ENCODE measurements around the gene TRAPPC8.
"Not testable (repeated sequence)": the region's sequence is repeated elsewhere in the genome, so short reads cannot be mapped to it uniquely, and the experiment has no call there.

Gene TRAPPC8

GRCh38 chr18:31920277-31920676 is 22.7 kb downstream of the TRAPPC8 start:
- ATAC-seq, result no peak
- TF ChIP-seq, protein P1, sequence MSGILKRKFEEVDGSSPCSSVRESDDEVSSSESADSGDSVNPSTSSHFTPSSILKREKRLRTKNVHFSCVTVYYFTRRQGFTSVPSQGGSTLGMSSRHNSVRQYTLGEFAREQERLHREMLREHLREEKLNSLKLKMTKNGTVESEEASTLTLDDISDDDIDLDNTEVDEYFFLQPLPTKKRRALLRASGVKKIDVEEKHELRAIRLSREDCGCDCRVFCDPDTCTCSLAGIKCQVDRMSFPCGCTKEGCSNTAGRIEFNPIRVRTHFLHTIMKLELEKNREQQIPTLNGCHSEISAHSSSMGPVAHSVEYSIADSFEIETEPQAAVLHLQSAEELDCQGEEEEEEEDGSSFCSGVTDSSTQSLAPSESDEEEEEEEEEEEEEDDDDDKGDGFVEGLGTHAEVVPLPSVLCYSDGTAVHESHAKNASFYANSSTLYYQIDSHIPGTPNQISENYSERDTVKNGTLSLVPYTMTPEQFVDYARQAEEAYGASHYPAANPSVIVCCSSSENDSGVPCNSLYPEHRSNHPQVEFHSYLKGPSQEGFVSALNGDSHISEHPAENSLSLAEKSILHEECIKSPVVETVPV (CRISPR knock-in tag; IDR thresholded peaks at IDR 0.05), result no peak
- TF ChIP-seq ARNTL (CRISPR knock-in tag; IDR thresholded peaks at IDR 0.05; ENCODE audit: borderline replicate concordance, low read depth) (no peak), PPARA (CRISPR knock-in tag; IDR thresholded peaks at IDR 0.05; ENCODE audit: borderline replicate concordance) (no peak), ZNF8 (CRISPR knock-in tag; IDR thresholded peaks at IDR 0.05) (no peak)

DNA sequence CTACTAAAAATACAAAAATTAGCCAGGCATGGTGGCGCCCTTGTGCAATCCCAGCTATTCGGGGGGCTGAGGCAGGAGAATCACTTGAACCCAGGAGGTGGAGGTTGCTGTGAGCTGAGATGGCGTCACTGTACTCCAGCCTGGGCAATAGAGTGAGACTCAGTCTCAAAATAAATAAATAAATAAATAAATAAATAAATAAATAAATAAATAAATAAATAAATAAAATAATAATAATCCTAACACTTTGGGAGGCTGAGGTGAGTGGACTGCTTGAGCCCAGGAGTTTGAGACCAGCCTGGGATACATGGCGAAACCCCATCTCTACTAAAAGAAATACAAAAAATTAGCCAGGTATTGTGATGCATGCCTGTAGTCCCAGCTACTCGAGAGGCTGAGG is 23.6 kb downstream of the TRAPPC8 start:
- not testable (repeated sequence) for ATAC-seq

- no peak for TF ChIP-seq ZNF70 (CRISPR knock-in tag; IDR thresholded peaks at IDR 0.05)
- no peak for ATAC-seq
Observed at GRCh38 chr18:31918733-31919132, 24.2 kb downstream of the TRAPPC8 start.

- ATAC-seq, result no peak
- TF ChIP-seq ZC3H10 (CRISPR knock-in tag; IDR thresholded peaks at IDR 0.05) (no peak), POU6F1 (CRISPR knock-in tag; IDR thresholded peaks at IDR 0.05; ENCODE audit: borderline replicate concordance, low read depth) (no peak)
Observed at GRCh38 chr18:31901063-31901462, 41.9 kb downstream of the TRAPPC8 start.

GRCh38 chr18:31899771-31900170 is 43.2 kb downstream of the TRAPPC8 start:
- ATAC-seq, result not testable (repeated sequence)

DNA sequence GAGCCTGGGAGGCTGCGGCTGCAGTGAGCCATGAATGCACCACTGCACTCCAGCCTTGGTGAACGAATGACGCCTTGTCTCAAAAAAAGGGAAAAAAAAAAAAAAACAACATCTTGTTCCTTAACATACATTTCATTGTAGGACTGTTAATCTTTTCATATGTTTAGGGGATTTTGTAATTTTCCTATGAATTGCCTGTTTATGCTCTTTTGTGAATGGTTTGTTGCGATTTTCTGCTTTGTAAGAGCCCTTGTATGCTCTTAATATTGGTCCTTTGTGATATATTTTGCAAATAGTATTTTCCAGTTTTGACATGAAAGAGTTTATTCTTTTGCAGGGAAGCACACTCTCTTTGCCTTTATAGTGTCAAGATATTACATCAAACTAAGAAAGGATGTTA is 50.0 kb downstream of the TRAPPC8 start:
- no peak for ATAC-seq
- TF ChIP-seq BACH2 (CRISPR knock-in tag; IDR thresholded peaks at IDR 0.05; ENCODE audit: borderline replicate concordance), result no peak
- TF ChIP-seq GLIS3 (CRISPR knock-in tag; IDR thresholded peaks at IDR 0.05), result no peak
- no peak for TF ChIP-seq ZNF565 (CRISPR knock-in tag; conservative IDR thresholded peaks at IDR 0.05; ENCODE audit: low read depth)
- TF ChIP-seq, protein P2, sequence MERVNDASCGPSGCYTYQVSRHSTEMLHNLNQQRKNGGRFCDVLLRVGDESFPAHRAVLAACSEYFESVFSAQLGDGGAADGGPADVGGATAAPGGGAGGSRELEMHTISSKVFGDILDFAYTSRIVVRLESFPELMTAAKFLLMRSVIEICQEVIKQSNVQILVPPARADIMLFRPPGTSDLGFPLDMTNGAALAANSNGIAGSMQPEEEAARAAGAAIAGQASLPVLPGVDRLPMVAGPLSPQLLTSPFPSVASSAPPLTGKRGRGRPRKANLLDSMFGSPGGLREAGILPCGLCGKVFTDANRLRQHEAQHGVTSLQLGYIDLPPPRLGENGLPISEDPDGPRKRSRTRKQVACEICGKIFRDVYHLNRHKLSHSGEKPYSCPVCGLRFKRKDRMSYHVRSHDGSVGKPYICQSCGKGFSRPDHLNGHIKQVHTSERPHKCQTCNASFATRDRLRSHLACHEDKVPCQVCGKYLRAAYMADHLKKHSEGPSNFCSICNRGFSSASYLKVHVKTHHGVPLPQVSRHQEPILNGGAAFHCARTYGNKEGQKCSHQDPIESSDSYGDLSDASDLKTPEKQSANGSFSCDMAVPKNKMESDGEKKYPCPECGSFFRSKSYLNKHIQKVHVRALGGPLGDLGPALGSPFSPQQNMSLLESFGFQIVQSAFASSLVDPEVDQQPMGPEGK (CRISPR knock-in tag; IDR thresholded peaks at IDR 0.05; ENCODE audit: borderline replicate concordance), result no peak
- TF ChIP-seq, protein P1 (CRISPR knock-in tag; IDR thresholded peaks at IDR 0.05), result no peak

GRCh38 chr18:31891566-31891965 is 51.4 kb downstream of the TRAPPC8 start:
- no peak for ATAC-seq
- TF ChIP-seq BACH2 (CRISPR knock-in tag; IDR thresholded peaks at IDR 0.05; ENCODE audit: borderline replicate concordance) (no peak), ESRRG (CRISPR knock-in tag; IDR thresholded peaks at IDR 0.05) (no peak), POU6F1 (CRISPR knock-in tag; IDR thresholded peaks at IDR 0.05; ENCODE audit: borderline replicate concordance, low read depth) (no peak), OSR1 (CRISPR knock-in tag; IDR thresholded peaks at IDR 0.05) (no peak), ZNF565 (CRISPR knock-in tag; conservative IDR thresholded peaks at IDR 0.05; ENCODE audit: low read depth) (no peak), TOX (CRISPR knock-in tag; IDR thresholded peaks at IDR 0.05; ENCODE audit: borderline replicate concordance) (no peak), SNAI2 (CRISPR knock-in tag; IDR thresholded peaks at IDR 0.05) (no peak), GLIS3 (CRISPR knock-in tag; IDR thresholded peaks at IDR 0.05) (no peak), RARB (CRISPR knock-in tag; IDR thresholded peaks at IDR 0.05) (no peak), CSDC2 (CRISPR knock-in tag; IDR thresholded peaks at IDR 0.05) (no peak), ARNTL (CRISPR knock-in tag; IDR thresholded peaks at IDR 0.05; ENCODE audit: borderline replicate concordance, low read depth) (no peak), ZNF8 (CRISPR knock-in tag; IDR thresholded peaks at IDR 0.05) (no peak), TCF4 (CRISPR knock-in tag; IDR thresholded peaks at IDR 0.05; ENCODE audit: borderline replicate concordance) (no peak), ISL1 (CRISPR knock-in tag; IDR thresholded peaks at IDR 0.05) (no peak), ZC3H10 (CRISPR knock-in tag; IDR thresholded peaks at IDR 0.05) (no peak), ZNF70 (CRISPR knock-in tag; IDR thresholded peaks at IDR 0.05) (no peak)
- TF ChIP-seq, protein P2 (CRISPR knock-in tag; IDR thresholded peaks at IDR 0.05; ENCODE audit: borderline replicate concordance), result no peak
- TF ChIP-seq, protein P1 (CRISPR knock-in tag; IDR thresholded peaks at IDR 0.05), result no peak
